ENCODE measurements around the gene MTHFD1. TPM values are rescaled to one million over a fixed set of nuclear protein-coding genes. Genes with fewer than 3 reads are reported as not detected.

MTHFD1 gene
- total and polyA plus RNA-seq, 9 of the 15 experiments (the other 6 are each of a cell fraction or from before 2014, with no cell fraction given): 66.7 to 158 (median 90.9) TPM

DNA sequence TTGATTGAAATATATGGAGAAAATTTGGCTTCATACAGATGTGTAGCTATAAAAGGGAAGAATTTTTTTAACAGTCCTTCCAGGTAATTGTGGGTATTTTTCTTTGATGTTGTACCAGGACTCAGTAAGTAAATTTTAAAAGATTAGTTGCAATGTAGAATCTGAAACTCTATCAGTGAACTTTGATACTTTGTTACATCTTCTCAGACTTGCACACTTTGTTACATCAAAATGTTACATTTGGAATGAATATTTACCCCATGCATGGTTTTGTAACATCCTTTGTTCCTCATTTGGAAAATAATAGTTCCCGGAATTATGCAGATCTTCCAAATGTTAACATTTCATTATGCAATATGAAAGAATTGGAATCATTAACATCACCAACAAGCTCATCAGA is 13.8 kb downstream of the MTHFD1 start (continued):
- TF ChIP-seq SREBF2 (CRISPR knock-in tag; IDR thresholded peaks at IDR 0.05): no peak
- no peak for TF ChIP-seq SMARCA5 (IDR thresholded peaks at IDR 0.05)

DNA sequence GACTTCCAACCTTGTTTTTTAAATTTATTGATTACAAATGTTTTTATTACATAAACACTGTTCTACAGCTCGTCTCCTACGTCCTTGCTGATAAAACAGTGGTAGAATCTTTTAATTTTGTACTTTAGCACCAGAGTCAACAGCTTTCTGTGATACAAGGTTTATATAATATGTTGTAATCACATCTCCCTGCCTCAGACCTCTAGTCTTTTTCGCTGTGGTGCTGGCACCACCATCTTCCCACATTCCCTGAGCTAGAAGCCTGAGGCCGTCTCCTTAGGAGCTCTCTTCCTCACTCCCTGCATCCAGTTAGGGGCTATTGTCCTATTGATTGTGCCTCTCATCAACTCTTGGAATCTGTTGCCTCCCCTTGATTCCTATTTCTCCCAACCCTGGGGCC is 17.1 kb downstream of the MTHFD1 start:
- Histone ChIP-seq H3K4me2 (ENCODE audit: insufficient read depth, low read length) (no peak overlapping the region), H3K27ac (ENCODE audit: extremely low read depth, low read depth, low read length) (no peak overlapping the region), H3K27me3 (ENCODE audit: control insufficient read depth in 2 of 2, insufficient read depth in 2 of 2, low read length in 2 of 2) (no peaks in the 10 kb centered on the region), H3K36me3 (ENCODE audit: control insufficient read depth, insufficient read depth, low read length) (peaks cover 67% of the 10 kb centered on the region), H2AFZ (ENCODE audit: low read depth, low read length) (no peak overlapping the region), H3K4me3 (no peak overlapping the region), H3K79me2 (ENCODE audit: control insufficient read depth, insufficient read depth, low read length) (peaks cover 37% of the 10 kb centered on the region), H3K9me1 (ENCODE audit: control insufficient read depth, insufficient read depth, low read length) (no peaks in the 10 kb centered on the region), H4K20me1 (replicated peaks; ENCODE audit: control insufficient read depth, insufficient read depth, low read length) (no peaks in the 10 kb centered on the region; the same call in 1 of the 2 replicates), H3K9me3 (replicated peaks; ENCODE audit: control insufficient read depth, insufficient read depth, low read depth, low read length) (no peaks in the 10 kb centered on the region), H3K9ac (ENCODE audit: insufficient read depth in 1 of 2, low read depth in 2 of 2, low read length in 2 of 2) (no peak overlapping the region), H3K4me1 (replicated peaks in 1 of 2; ENCODE audit: control insufficient read depth in 2 of 2, insufficient read depth in 2 of 2, low read length in 2 of 2) (no peaks in the 10 kb centered on the region)
- ChIA-PET POLR2A (interaction anchor here (0.7 kb wide), 1 partner anchor 11 kb away, joined by 4 read pairs; no protein-coding TSS in a partner anchor), CTCF (ENCODE audit: low intra/inter-chr PET ratio) (no interaction called here)
- DNase-seq (ENCODE audit: extremely low read depth in 1 of 4, low spot score in 3 of 4): no peak
- intact Hi-C loops (cut with micrococcal nuclease) (no loop called here), in situ Hi-C loops (cut with MboI) (no loop called here)
- no TSS peak for BruUV-seq (replicated peaks)
- ATAC-seq: no peak
- TF ChIP-seq, protein P1, sequence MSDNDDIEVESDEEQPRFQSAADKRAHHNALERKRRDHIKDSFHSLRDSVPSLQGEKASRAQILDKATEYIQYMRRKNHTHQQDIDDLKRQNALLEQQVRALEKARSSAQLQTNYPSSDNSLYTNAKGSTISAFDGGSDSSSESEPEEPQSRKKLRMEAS (CRISPR knock-in tag; IDR thresholded peaks at IDR 0.05): no peak
- TF ChIP-seq CHD4 (IDR thresholded peaks at IDR 0.05; ENCODE audit: insufficient read depth, insufficient replicate concordance, low read depth, low read length, poor library complexity, severe bottlenecking) (no peak), CCAR2 (IDR thresholded peaks at IDR 0.05; ENCODE audit: low read depth, low read length) (no peak), SIN3B (IDR thresholded peaks at IDR 0.05; ENCODE audit: low read depth) (no peak), ETV1 (tag; conservative IDR thresholded peaks at IDR 0.05; ENCODE audit: low read depth) (no peak), CBFA2T2 (conservative IDR thresholded peaks at IDR 0.05) (no peak), RFX5 (IDR thresholded peaks at IDR 0.05; ENCODE audit: low read depth, low read length) (no peak)
- FAIRE-seq: no peak
- WGBS (ENCODE audit: insufficient coverage, low coverage, missing lambda C conversion rate): 98% methylated on average over 4 of the region's 4 CpGs
